22Rv1 (cell line): ENCODE results near the gene TMEM94.

ENCODE experiments used
- ZFX ChIP-seq: fragments of 450-650 bp; IDR thresholded peaks from 2 replicates; pipeline ENCODE4 v1.6.1; 2017; ENCODE audit warnings: antibody characterized with exemption, borderline replicate concordance
- TF ChIP-seq, protein P1 (sequence below): fragments of 450-650 bp; IDR thresholded peaks from 2 replicates; pipeline ENCODE4 v1.5.1; 2017; ENCODE audit warnings: mild to moderate bottlenecking

DNA sequence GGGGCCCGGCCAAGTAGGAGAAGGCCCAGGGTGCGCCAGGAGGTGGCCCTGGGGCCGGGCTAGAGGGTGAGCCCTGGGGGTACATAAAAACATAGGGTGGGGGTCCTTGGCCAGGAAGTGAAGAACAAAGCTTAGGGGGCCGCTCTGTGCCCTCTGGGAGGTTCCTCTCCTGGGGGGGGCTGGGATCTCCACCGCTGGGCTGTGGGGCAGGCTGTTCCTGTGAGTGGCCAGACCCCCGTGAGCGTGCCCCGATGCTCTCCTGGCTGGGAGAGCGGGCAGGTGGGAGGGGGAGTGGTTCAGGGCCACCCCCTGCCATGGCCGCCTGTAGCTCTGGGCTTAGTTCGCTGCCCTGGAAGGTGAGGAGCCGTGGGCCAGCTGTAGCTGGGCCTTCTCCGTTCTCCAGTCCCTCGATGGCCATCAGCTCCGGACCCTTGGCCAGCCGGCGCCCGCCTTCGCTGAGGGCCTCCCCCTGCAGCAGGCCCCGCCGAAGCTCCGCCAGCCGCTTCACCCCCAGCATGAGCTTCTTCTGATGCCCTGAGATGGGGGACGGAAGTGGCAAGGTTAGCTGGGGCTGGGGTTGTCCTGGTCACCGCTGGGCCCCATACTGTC, 46.4 kb downstream of the TMEM94 start:
- TF ChIP-seq, protein P1, sequence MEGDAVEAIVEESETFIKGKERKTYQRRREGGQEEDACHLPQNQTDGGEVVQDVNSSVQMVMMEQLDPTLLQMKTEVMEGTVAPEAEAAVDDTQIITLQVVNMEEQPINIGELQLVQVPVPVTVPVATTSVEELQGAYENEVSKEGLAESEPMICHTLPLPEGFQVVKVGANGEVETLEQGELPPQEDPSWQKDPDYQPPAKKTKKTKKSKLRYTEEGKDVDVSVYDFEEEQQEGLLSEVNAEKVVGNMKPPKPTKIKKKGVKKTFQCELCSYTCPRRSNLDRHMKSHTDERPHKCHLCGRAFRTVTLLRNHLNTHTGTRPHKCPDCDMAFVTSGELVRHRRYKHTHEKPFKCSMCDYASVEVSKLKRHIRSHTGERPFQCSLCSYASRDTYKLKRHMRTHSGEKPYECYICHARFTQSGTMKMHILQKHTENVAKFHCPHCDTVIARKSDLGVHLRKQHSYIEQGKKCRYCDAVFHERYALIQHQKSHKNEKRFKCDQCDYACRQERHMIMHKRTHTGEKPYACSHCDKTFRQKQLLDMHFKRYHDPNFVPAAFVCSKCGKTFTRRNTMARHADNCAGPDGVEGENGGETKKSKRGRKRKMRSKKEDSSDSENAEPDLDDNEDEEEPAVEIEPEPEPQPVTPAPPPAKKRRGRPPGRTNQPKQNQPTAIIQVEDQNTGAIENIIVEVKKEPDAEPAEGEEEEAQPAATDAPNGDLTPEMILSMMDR, result no peak
- TF ChIP-seq ZFX, result no peak
